GM12878 (cell line): ENCODE results near the gene CCDC138.

ENCODE experiments used
- CBX5 ChIP-seq: sonication (generic); IDR thresholded peaks from 2 replicates; pipeline ENCODE4 v1.6.1; 2016; ENCODE audit warnings: low read depth, moderate library complexity, mild to moderate bottlenecking, inconsistent platforms
- EP300 ChIP-seq, 2 experiments: fragments of 150-350 bp in 1 of 2; IDR thresholded peaks; 2 replicates each; pipeline ENCODE4 v1.6.1; 2011 to 2012; ENCODE audit warnings: low read depth in 2 of 2, low read length in 2 of 2, borderline replicate concordance in 1 of 2, improper control_type of control experiment in 1 of 2, inconsistent platforms in 1 of 2; ENCODE audit not compliant: control insufficient read depth in 1 of 2
- HDAC6 ChIP-seq: fragments of 200-600 bp; sonication (generic); IDR thresholded peaks from one replicate; pipeline ENCODE4 v1.8.0; 2017; ENCODE audit warnings: antibody characterized with exemption; ENCODE audit not compliant: unreplicated experiment
- KDM1A ChIP-seq: fragments of 200-600 bp; sonication (generic); IDR thresholded peaks from 2 replicates; pipeline ENCODE4 v1.6.1; 2016; ENCODE audit warnings: borderline replicate concordance
- NBN ChIP-seq: fragments of 450-650 bp; IDR thresholded peaks from 2 replicates; pipeline ENCODE4 v1.6.1; 2016
- POLR2AphosphoS5 ChIP-seq: IDR thresholded peaks from 2 replicates; pipeline ENCODE4 v1.6.1; 2011; ENCODE audit warnings: mild to moderate bottlenecking, low read length, inconsistent platforms
- RAD21 ChIP-seq: IDR thresholded peaks from 2 replicates; pipeline ENCODE4 v1.6.1; 2011; ENCODE audit warnings: mild to moderate bottlenecking, low read depth, low read length, moderate library complexity; ENCODE audit not compliant: insufficient read depth
- SIN3A ChIP-seq: IDR thresholded peaks from 2 replicates; pipeline ENCODE4 v1.6.1; 2012; ENCODE audit warnings: low read depth, low read length, improper control_type of control experiment
- TCF12 ChIP-seq: IDR thresholded peaks from 2 replicates; pipeline ENCODE4 v1.6.1; 2011; ENCODE audit warnings: low read depth, mild to moderate bottlenecking, low read length
- ZNF24 ChIP-seq: fragments of 450-650 bp; IDR thresholded peaks from 2 replicates; pipeline ENCODE4 v1.6.1; 2017; ENCODE audit warnings: antibody characterized with exemption, mild to moderate bottlenecking
- TF ChIP-seq, protein P1 (sequence below): fragments of 450-650 bp; IDR thresholded peaks from 2 replicates; pipeline ENCODE4 v1.6.1; 2016; ENCODE audit warnings: mild to moderate bottlenecking, moderate library complexity, borderline replicate concordance
- TF ChIP-seq, protein P2 (sequence below), 3 experiments: IDR thresholded peaks in 2 of 3; conservative IDR thresholded peaks in 1 of 3; 2 replicates each; pipeline ENCODE4 v1.5.1; 2011; ENCODE audit warnings: low read depth in 3 of 3, low read length in 3 of 3, mild to moderate bottlenecking in 3 of 3, control low read depth in 2 of 3, moderate library complexity in 2 of 3, inconsistent platforms in 1 of 3, mixed read lengths in 1 of 3; ENCODE audit not compliant: control insufficient read depth in 2 of 3, insufficient read depth in 1 of 3; ENCODE audit errors: extremely low read depth in 1 of 3
- TF ChIP-seq, protein P3 (sequence below): IDR thresholded peaks from 2 replicates; pipeline ENCODE4 v1.6.1; 2012; ENCODE audit warnings: low read depth, low read length, improper control_type of control experiment

DNA sequence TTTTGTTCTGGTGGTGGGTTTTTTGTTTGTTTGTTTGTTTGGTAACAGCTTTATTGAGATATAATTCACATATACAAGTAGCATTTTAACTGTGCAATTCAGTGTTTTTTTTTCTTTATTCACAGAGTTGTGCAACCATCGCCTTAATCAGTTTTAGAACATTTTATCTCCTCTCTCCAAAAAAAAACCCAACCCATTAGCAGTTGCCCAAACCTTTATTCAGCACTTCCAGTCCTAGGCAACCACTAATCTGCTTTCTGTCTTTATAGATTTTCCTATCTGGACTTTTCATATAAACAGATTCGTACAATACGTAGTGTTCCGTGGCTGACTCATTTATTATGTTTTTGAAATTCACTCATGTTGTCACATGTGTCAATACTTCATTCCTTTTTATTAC, 38.7 kb downstream of the CCDC138 start:
- no peak for TF ChIP-seq KDM1A
- TF ChIP-seq CBX5: no peak
- TF ChIP-seq TCF12: no peak
- TF ChIP-seq, protein P1, sequence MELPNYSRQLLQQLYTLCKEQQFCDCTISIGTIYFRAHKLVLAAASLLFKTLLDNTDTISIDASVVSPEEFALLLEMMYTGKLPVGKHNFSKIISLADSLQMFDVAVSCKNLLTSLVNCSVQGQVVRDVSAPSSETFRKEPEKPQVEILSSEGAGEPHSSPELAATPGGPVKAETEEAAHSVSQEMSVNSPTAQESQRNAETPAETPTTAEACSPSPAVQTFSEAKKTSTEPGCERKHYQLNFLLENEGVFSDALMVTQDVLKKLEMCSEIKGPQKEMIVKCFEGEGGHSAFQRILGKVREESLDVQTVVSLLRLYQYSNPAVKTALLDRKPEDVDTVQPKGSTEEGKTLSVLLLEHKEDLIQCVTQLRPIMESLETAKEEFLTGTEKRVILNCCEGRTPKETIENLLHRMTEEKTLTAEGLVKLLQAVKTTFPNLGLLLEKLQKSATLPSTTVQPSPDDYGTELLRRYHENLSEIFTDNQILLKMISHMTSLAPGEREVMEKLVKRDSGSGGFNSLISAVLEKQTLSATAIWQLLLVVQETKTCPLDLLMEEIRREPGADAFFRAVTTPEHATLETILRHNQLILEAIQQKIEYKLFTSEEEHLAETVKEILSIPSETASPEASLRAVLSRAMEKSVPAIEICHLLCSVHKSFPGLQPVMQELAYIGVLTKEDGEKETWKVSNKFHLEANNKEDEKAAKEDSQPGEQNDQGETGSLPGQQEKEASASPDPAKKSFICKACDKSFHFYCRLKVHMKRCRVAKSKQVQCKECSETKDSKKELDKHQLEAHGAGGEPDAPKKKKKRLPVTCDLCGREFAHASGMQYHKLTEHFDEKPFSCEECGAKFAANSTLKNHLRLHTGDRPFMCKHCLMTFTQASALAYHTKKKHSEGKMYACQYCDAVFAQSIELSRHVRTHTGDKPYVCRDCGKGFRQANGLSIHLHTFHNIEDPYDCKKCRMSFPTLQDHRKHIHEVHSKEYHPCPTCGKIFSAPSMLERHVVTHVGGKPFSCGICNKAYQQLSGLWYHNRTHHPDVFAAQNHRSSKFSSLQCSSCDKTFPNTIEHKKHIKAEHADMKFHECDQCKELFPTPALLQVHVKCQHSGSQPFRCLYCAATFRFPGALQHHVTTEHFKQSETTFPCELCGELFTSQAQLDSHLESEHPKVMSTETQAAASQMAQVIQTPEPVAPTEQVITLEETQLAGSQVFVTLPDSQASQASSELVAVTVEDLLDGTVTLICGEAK: no peak
- TF ChIP-seq RAD21: no peak
- TF ChIP-seq SIN3A: no peak
- TF ChIP-seq, protein P2, sequence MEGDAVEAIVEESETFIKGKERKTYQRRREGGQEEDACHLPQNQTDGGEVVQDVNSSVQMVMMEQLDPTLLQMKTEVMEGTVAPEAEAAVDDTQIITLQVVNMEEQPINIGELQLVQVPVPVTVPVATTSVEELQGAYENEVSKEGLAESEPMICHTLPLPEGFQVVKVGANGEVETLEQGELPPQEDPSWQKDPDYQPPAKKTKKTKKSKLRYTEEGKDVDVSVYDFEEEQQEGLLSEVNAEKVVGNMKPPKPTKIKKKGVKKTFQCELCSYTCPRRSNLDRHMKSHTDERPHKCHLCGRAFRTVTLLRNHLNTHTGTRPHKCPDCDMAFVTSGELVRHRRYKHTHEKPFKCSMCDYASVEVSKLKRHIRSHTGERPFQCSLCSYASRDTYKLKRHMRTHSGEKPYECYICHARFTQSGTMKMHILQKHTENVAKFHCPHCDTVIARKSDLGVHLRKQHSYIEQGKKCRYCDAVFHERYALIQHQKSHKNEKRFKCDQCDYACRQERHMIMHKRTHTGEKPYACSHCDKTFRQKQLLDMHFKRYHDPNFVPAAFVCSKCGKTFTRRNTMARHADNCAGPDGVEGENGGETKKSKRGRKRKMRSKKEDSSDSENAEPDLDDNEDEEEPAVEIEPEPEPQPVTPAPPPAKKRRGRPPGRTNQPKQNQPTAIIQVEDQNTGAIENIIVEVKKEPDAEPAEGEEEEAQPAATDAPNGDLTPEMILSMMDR (IDR thresholded peaks at IDR 0.05 in 2 of 3, conservative IDR thresholded peaks at IDR 0.05 in 1 of 3; ENCODE audit: control insufficient read depth in 2 of 3, extremely low read depth in 1 of 3, insufficient read depth in 1 of 3, low read depth in 3 of 3, low read length in 3 of 3): no peak
- TF ChIP-seq ZNF24: no peak
- TF ChIP-seq NBN: no peak
- no peak for TF ChIP-seq HDAC6
- TF ChIP-seq, protein P3, sequence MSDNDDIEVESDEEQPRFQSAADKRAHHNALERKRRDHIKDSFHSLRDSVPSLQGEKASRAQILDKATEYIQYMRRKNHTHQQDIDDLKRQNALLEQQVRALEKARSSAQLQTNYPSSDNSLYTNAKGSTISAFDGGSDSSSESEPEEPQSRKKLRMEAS: no peak
- TF ChIP-seq POLR2AphosphoS5: no peak
- no peak for TF ChIP-seq EP300 (IDR thresholded peaks at IDR 0.05; ENCODE audit: borderline replicate concordance in 1 of 2, control insufficient read depth in 1 of 2, low read depth in 2 of 2, low read length in 2 of 2)
